ENCODE results near the gene KRTAP10-5.
"Not testable (repeated sequence)": the region's sequence is repeated elsewhere in the genome, so short reads cannot be mapped to it uniquely, and the experiment has no call there.

KRTAP10-5 gene

GRCh38 chr21:44580231-44580821 lies at the start of gene KRTAP10-5:
Gene KRTAP10-5 (minus strand): TSS chr21:44580604. CDS start chr21:44580578, 26 bp downstream.
- DNase-seq: not testable (repeated sequence)

GRCh38 chr21:44628707-44629391 lies 48.4 kb upstream of the KRTAP10-5 start:
- DNase-seq: no peak

- not testable (repeated sequence) for DNase-seq
These were observed 47.4 kb upstream of the KRTAP10-5 start for GRCh38 chr21:44627831-44628233.

GRCh38 chr21:44627181-44627822 lies 46.9 kb upstream of the KRTAP10-5 start:
- peak; percentile 43 for DNase-seq

- DNase-seq: no peak
These were observed 46.3 kb upstream of the KRTAP10-5 start, which contains the start of gene KRTAP10-9 for GRCh38 chr21:44626673-44627143. Gene KRTAP10-9 (plus strand): TSS chr21:44627093. CDS start chr21:44627172, 79 bp downstream.

- DNase-seq: peak; percentile 42
These were observed 45.9 kb upstream of the KRTAP10-5 start for GRCh38 chr21:44626262-44626661.

- DNase-seq: no peak
These were observed 45.4 kb upstream of the KRTAP10-5 start for GRCh38 chr21:44625756-44626155.

GRCh38 chr21:44623575-44623974 lies 43.2 kb upstream of the KRTAP10-5 start:
- DNase-seq: no peak

GRCh38 chr21:44619886-44620285 lies 39.5 kb upstream of the KRTAP10-5 start:
- no peak for DNase-seq

- DNase-seq: peak; percentile 64
These were observed 38.5 kb upstream of the KRTAP10-5 start for GRCh38 chr21:44618909-44619308.

GRCh38 chr21:44618504-44618903 lies 38.1 kb upstream of the KRTAP10-5 start:
- no peak for DNase-seq

GRCh38 chr21:44617071-44617501 lies 36.7 kb upstream of the KRTAP10-5 start:
- DNase-seq: no peak

- no peak for DNase-seq
These were observed 36.2 kb upstream of the KRTAP10-5 start for GRCh38 chr21:44616591-44616926.

GRCh38 chr21:44615911-44616590 lies 35.6 kb upstream of the KRTAP10-5 start:
- DNase-seq: no peak

- no peak for DNase-seq
These were observed 35.1 kb upstream of the KRTAP10-5 start for GRCh38 chr21:44615466-44615865.

- no peak for DNase-seq
These were observed 34.6 kb upstream of the KRTAP10-5 start for GRCh38 chr21:44614961-44615391.

- no peak for DNase-seq
These were observed 33.8 kb upstream of the KRTAP10-5 start for GRCh38 chr21:44614161-44614631.

- no peak for DNase-seq
These were observed 33.2 kb upstream of the KRTAP10-5 start for GRCh38 chr21:44613386-44614155.

- DNase-seq: no peak
These were observed 32.3 kb upstream of the KRTAP10-5 start for GRCh38 chr21:44612669-44613229.

GRCh38 chr21:44612029-44612486 lies 31.7 kb upstream of the KRTAP10-5 start, which contains the start of gene KRTAP10-8:
Gene KRTAP10-8 (plus strand): TSS chr21:44612079. CDS start chr21:44612101, 22 bp downstream.
- no peak for DNase-seq

GRCh38 chr21:44611551-44611950 lies 31.1 kb upstream of the KRTAP10-5 start:
- DNase-seq: no peak

Measured in activated CD8-positive, alpha-beta memory T cell treated with anti-CD3 and anti-CD28 coated beads, Interleukin-2, amount 50 U/mL, for 48 hours (primary cell).